Loucy (cell line): ENCODE data around the gene DENND6A.
"Not testable (repeated sequence)": the region's sequence is repeated elsewhere in the genome, so short reads cannot be mapped to it uniquely, and the experiment has no call there.

Experiments used
- H2AFZ ChIP-seq: fragments of 200-600 bp; sonication (generic); 2 replicates; pipeline ENCODE4 v1.6.0; 2016; ENCODE audit warnings: antibody characterized with exemption, mild to moderate bottlenecking, low read length, moderate library complexity
- H3F3A ChIP-seq: fragments of 200-600 bp; 2 replicates; pipeline ENCODE4 v1.6.0; 2016; ENCODE audit warnings: antibody characterized with exemption, low read depth, mild to moderate bottlenecking
- H3K27me3 ChIP-seq: fragments of 200-600 bp; sonication (generic); 2 replicates; pipeline ENCODE4 v1.6.1; 2014; ENCODE audit warnings: low read length, mild to moderate bottlenecking; ENCODE audit not compliant: insufficient read depth, poor library complexity, severe bottlenecking
- H3K36me3 ChIP-seq: fragments of 200-600 bp; sonication (generic); 2 replicates; pipeline ENCODE4 v1.6.1; 2016; ENCODE audit warnings: low read length; ENCODE audit not compliant: insufficient read depth
- H3K4me1 ChIP-seq: fragments of 200-600 bp; sonication (generic); 2 replicates; pipeline ENCODE4 v1.5.1; 2014; ENCODE audit warnings: low read length, mild to moderate bottlenecking; ENCODE audit not compliant: insufficient read depth, poor library complexity, severe bottlenecking
- H3K4me2 ChIP-seq: fragments of 200-600 bp; sonication (generic); 2 replicates; pipeline ENCODE4 v1.6.0; 2014; ENCODE audit warnings: antibody characterized with exemption, low read length, low read depth, mild to moderate bottlenecking; ENCODE audit not compliant: poor library complexity, severe bottlenecking
- H3K4me3 ChIP-seq: fragments of 200-600 bp; sonication (generic); 2 replicates; pipeline ENCODE4 v1.5.1; 2014; ENCODE audit warnings: low read length, mild to moderate bottlenecking, mixed read lengths; ENCODE audit not compliant: poor library complexity, severe bottlenecking
- H3K79me2 ChIP-seq: fragments of 200-600 bp; sonication (generic); 2 replicates; pipeline ENCODE4 v1.6.1; 2014; ENCODE audit warnings: low read length; ENCODE audit not compliant: insufficient read depth
- H3K9ac ChIP-seq: fragments of 200-600 bp; sonication (generic); 2 replicates; pipeline ENCODE4 v1.6.0; 2014; ENCODE audit warnings: mild to moderate bottlenecking, low read depth, low read length, moderate library complexity; ENCODE audit not compliant: poor library complexity, severe bottlenecking
- H3K9me2 ChIP-seq: fragments of 200-600 bp; sonication (generic); replicated peaks from 2 replicates; pipeline ENCODE4 v1.6.1; 2016; ENCODE audit warnings: low read depth, low read length, mixed read lengths
- H3K9me3 ChIP-seq: fragments of 200-600 bp; sonication (generic); 2 replicates; pipeline ENCODE4 v1.6.1; 2014; ENCODE audit warnings: mild to moderate bottlenecking, antibody characterized with exemption, low read length, low read depth; ENCODE audit not compliant: insufficient read depth
- H4K20me1 ChIP-seq: fragments of 200-600 bp; sonication (generic); 2 replicates; pipeline ENCODE4 v1.6.0; 2014; ENCODE audit warnings: antibody characterized with exemption, low read length, mild to moderate bottlenecking; ENCODE audit not compliant: insufficient read depth, poor library complexity, severe bottlenecking
- CTCF ChIP-seq: fragments of 200-600 bp; sonication (generic); conservative IDR thresholded peaks from 2 replicates; pipeline ENCODE4 v1.5.1; 2014; ENCODE audit warnings: mild to moderate bottlenecking, antibody characterized with exemption, low read length
- EZH2phosphoT487 ChIP-seq: fragments of 200-600 bp; IDR thresholded peaks from 2 replicates; pipeline ENCODE4 v1.6.1; 2018; ENCODE audit warnings: antibody characterized with exemption, mild to moderate bottlenecking, moderate library complexity, borderline replicate concordance

The DENND6A gene

GRCh38 chr3:57622362-57622761 lies 70.5 kb downstream of the DENND6A start:
- Histone ChIP-seq H3K9me3 (no peaks in the 10 kb centered on the region), H3F3A (no peaks in the 10 kb centered on the region), H3K4me1 (no peaks in the 10 kb centered on the region), H3K79me2 (no peaks in the 10 kb centered on the region), H3K9me2 (no peaks in the 10 kb centered on the region), H3K36me3 (peaks cover 8% of the 10 kb centered on the region; the same call in 1 of the 2 replicates), H3K4me3 (no peak overlapping the region), H2AFZ (no peak overlapping the region), H3K27me3 (no peaks in the 10 kb centered on the region), H3K4me2 (no peak overlapping the region), H4K20me1 (no peaks in the 10 kb centered on the region), H3K9ac (no peak overlapping the region)
- no peak for TF ChIP-seq EZH2phosphoT487
- no peak for TF ChIP-seq CTCF

GRCh38 chr3:57617739-57618138 lies 75.1 kb downstream of the DENND6A start:
- no peak overlapping the region for H3K9ac ChIP-seq

GRCh38 chr3:57616233-57616632 lies 76.6 kb downstream of the DENND6A start:
- no peak overlapping the region for H2AFZ ChIP-seq
- H3K4me3 ChIP-seq: no peak overlapping the region
- no peaks in the 10 kb centered on the region for H3K9me2 ChIP-seq
- H3K4me2 ChIP-seq: no peak overlapping the region
- no peaks in the 10 kb centered on the region for H3K27me3 ChIP-seq
- H3K9ac ChIP-seq: no peak overlapping the region
- H3K4me1 ChIP-seq: no peaks in the 10 kb centered on the region
- no peaks in the 10 kb centered on the region for H3K9me3 ChIP-seq
- TF ChIP-seq CTCF: no peak
- no peak for TF ChIP-seq EZH2phosphoT487
- no peaks in the 10 kb centered on the region for H3F3A ChIP-seq
- no peaks in the 10 kb centered on the region for H3K79me2 ChIP-seq
- H3K36me3 ChIP-seq: no peaks in the 10 kb centered on the region
- no peaks in the 10 kb centered on the region for H4K20me1 ChIP-seq

More at GRCh38 chr3:57617739-57618138, 75.1 kb downstream of the DENND6A start:
- H3K27me3 ChIP-seq: no peaks in the 10 kb centered on the region
- H3K9me3 ChIP-seq: no peaks in the 10 kb centered on the region
- no peaks in the 10 kb centered on the region for H3K36me3 ChIP-seq
- no peaks in the 10 kb centered on the region for H3F3A ChIP-seq
- no peak overlapping the region for H3K4me2 ChIP-seq
- H2AFZ ChIP-seq: no peak overlapping the region
- H3K4me3 ChIP-seq: no peak overlapping the region
- no peaks in the 10 kb centered on the region for H3K9me2 ChIP-seq
- no peaks in the 10 kb centered on the region for H3K79me2 ChIP-seq
- H3K4me1 ChIP-seq: no peaks in the 10 kb centered on the region
- no peaks in the 10 kb centered on the region for H4K20me1 ChIP-seq
- TF ChIP-seq EZH2phosphoT487 (no peak), CTCF (no peak)

GRCh38 chr3:57611870-57612269 lies 81.0 kb downstream of the DENND6A start:
- H3K9me3 ChIP-seq, H3K27me3 ChIP-seq, H3K9me2 ChIP-seq, H3K4me3 ChIP-seq, H3K4me2 ChIP-seq, H4K20me1 ChIP-seq, H3K79me2 ChIP-seq, H3F3A ChIP-seq, H2AFZ ChIP-seq, H3K36me3 ChIP-seq, H3K9ac ChIP-seq, H3K4me1 ChIP-seq: not testable (repeated sequence)
